GM12878 (cell line): Measurements from ENCODE around the gene GHITM. TPM values are rescaled to one million over a fixed set of nuclear protein-coding genes. Genes with fewer than 3 reads are reported as not detected.

Source experiments
- ATAC-seq: fragments of 200-7000 bp; cut with Tn5 transposase; 3 replicates; pipeline ENCODE4 v1.9.1; 2020; ENCODE audit warnings: mild to moderate bottlenecking, moderate library complexity
- BruUV-seq: library from RNA; stranded (reverse); fragments of 400-500 nt; replicated peaks from 2 replicates; lab custom pipeline; 2021; lab: Mats Ljungman, UMichigan
- CTCF ChIA-PET: fragments of 300-600 bp; sonication (Branson Sonifier 250); formaldehyde crosslinking; extraction: SDS; loops from one replicate; lab custom pipeline; 2021; ENCODE audit warnings: inconsistent platforms; lab: Yijun Ruan, JAX
- POLR2A ChIA-PET: fragments of 350-600 bp; formaldehyde crosslinking; extraction: SDS; loops from one replicate; lab custom pipeline; 2021; ENCODE audit warnings: inconsistent platforms; lab: Charles Lee
- RAD21 ChIA-PET: fragments of 300-600 bp; sonication (Branson Sonifier 250); formaldehyde crosslinking; loops from one replicate; lab custom pipeline; 2023; ENCODE audit warnings: antibody characterized with exemption; ENCODE audit not compliant: unreplicated experiment; lab: Charles Lee
- SMC1A ChIA-PET: fragments of 300-600 bp; sonication (Branson Sonifier 250); formaldehyde crosslinking; loops from one replicate; lab custom pipeline; 2023; ENCODE audit not compliant: unreplicated experiment, uncharacterized antibody; lab: Charles Lee
- DNase-seq: peaks from one replicate; pipeline ENCODE4 v3.0.0-alpha.2; 2011; ENCODE audit warnings: low read depth, low spot score
- FAIRE-seq: peaks from 3 replicates; lab custom pipeline; 2011; peaks lifted over from hg19 to GRCh38; lab: Jason Lieb, UNC
- H2AFZ ChIP-seq: 2 replicates; pipeline ENCODE4 v1.6.0; 2011; ENCODE audit warnings: low read depth, low read length, control low read depth; ENCODE audit not compliant: control insufficient read depth
- H3K27ac ChIP-seq: 2 replicates; pipeline ENCODE4 v1.5.1; 2011; ENCODE audit warnings: control low read depth; ENCODE audit not compliant: control insufficient read depth, insufficient read depth
- H3K27me3 ChIP-seq, 2 experiments: replicated peaks in 1 of 2; 2 replicates each; pipeline versions ENCODE4 v1.6.0 to v1.6.1; 2011; ENCODE audit warnings: low read length in 1 of 2; ENCODE audit not compliant: control insufficient read depth in 2 of 2, insufficient read depth in 2 of 2
- H3K36me3 ChIP-seq, 2 experiments: 2 replicates each; pipeline ENCODE4 v1.5.1; 2011; ENCODE audit warnings: low read length in 1 of 2; ENCODE audit not compliant: control insufficient read depth in 2 of 2, insufficient read depth in 2 of 2
- H3K4me1 ChIP-seq: 2 replicates; pipeline ENCODE4 v1.6.1; 2011; ENCODE audit warnings: mild to moderate bottlenecking, low read length, moderate library complexity, mixed read lengths; ENCODE audit not compliant: control insufficient read depth, insufficient read depth
- H3K4me2 ChIP-seq: 2 replicates; pipeline ENCODE4 v1.6.0; 2011; ENCODE audit warnings: control low read depth; ENCODE audit not compliant: control insufficient read depth, insufficient read depth
- H3K4me3 ChIP-seq: fragments of 200-600 bp; sonication (generic); 2 replicates; pipeline ENCODE4 v1.5.1; 2016
- H3K79me2 ChIP-seq: 2 replicates; pipeline ENCODE4 v1.6.0; 2011; ENCODE audit warnings: low read length; ENCODE audit not compliant: control insufficient read depth, insufficient read depth
- H3K9ac ChIP-seq: 2 replicates; pipeline ENCODE4 v1.8.0; 2011; ENCODE audit warnings: low read length, control low read depth, mixed read lengths; ENCODE audit not compliant: control insufficient read depth, insufficient read depth
- H3K9me3 ChIP-seq: replicated peaks from 3 replicates; pipeline ENCODE4 v1.5.1; 2011; ENCODE audit warnings: mild to moderate bottlenecking, low read length; ENCODE audit not compliant: control insufficient read depth, insufficient read depth
- H4K20me1 ChIP-seq: 2 replicates; pipeline ENCODE4 v1.6.0; 2011; ENCODE audit not compliant: control insufficient read depth, insufficient read depth
- BACH1 ChIP-seq: fragments of 450-650 bp; IDR thresholded peaks from 2 replicates; pipeline ENCODE4 v1.6.1; 2017; ENCODE audit warnings: mild to moderate bottlenecking, borderline replicate concordance
- CREB1 ChIP-seq: IDR thresholded peaks from 2 replicates; pipeline ENCODE4 v1.6.1; 2012; ENCODE audit warnings: low read depth, mild to moderate bottlenecking, inconsistent platforms
- IRF3 ChIP-seq: fragments of 450-650 bp; IDR thresholded peaks from 2 replicates; pipeline ENCODE4 v1.6.1; 2014; ENCODE audit warnings: mild to moderate bottlenecking
- MEF2B ChIP-seq: fragments of 450-650 bp; IDR thresholded peaks from 2 replicates; pipeline ENCODE4 v1.6.1; 2018; ENCODE audit warnings: mild to moderate bottlenecking, moderate library complexity; ENCODE audit not compliant: partially characterized antibody, poor library complexity, severe bottlenecking
- NR2F1 ChIP-seq: fragments of 450-650 bp; conservative IDR thresholded peaks from 2 replicates; pipeline ENCODE4 v1.6.1; 2017; ENCODE audit warnings: mild to moderate bottlenecking
- NRF1 ChIP-seq: conservative IDR thresholded peaks from 2 replicates; pipeline ENCODE4 v1.6.1; 2011; ENCODE audit warnings: mild to moderate bottlenecking, low read depth, low read length, improper control_type of control experiment
- SREBF2 ChIP-seq: IDR thresholded peaks from 2 replicates; pipeline ENCODE4 v1.6.1; 2012; ENCODE audit warnings: mild to moderate bottlenecking, low read length
- TAF1 ChIP-seq: IDR thresholded peaks from 2 replicates; pipeline ENCODE4 v1.6.1; 2011; ENCODE audit warnings: mild to moderate bottlenecking, low read depth, low read length, borderline replicate concordance
- TARDBP ChIP-seq: IDR thresholded peaks from 2 replicates; pipeline ENCODE4 v1.6.1; 2016; ENCODE audit warnings: borderline replicate concordance
- ZNF217 ChIP-seq: fragments of 450-650 bp; IDR thresholded peaks from 2 replicates; pipeline ENCODE4 v1.6.1; 2017; ENCODE audit warnings: antibody characterized with exemption, mild to moderate bottlenecking
- WGBS: methylation state at CpG from one replicate; pipeline ENCODE4 v1.1.6; 2016; ENCODE audit warnings: low lambda C conversion rate; ENCODE audit not compliant: insufficient replicate concordance, insufficient coverage; ENCODE audit errors: missing lambda C conversion rate; 5-methylcytosine and 5-hydroxymethylcytosine counted together
- in situ Hi-C: fragments of 300-500 bp; cut with MboI; formaldehyde crosslinking; loops from 9 replicates; pipeline ENCODE4 v1.14.3; 2018; ENCODE audit warnings: mixed read lengths
- intact Hi-C: fragments of 100-400 bp; cut with micrococcal nuclease; formaldehyde crosslinking; loops from one replicate; pipeline ENCODE4 v1.14.2; 2022; ENCODE audit not compliant: unreplicated experiment
- polyA plus RNA-seq, 11 experiments: library from polyadenylated mRNA; depleted of rRNA in 4 of 11; unstranded in 6 of 11; stranded (reverse) in 5 of 11; fragments of >200 nt; fragmentation: Nextera tagmentation in 4 of 11; fragmentation: Illumina TruSeq in 1 of 11; extraction: Ambion mirVana in 4 of 11; extraction: Trizol in 1 of 11; gene quantifications; 1 replicate in 1 of 11; 2 replicates in 10 of 11; pipeline versions ENCODE4 v1.2.1 to v1.2.3, GENCODE V29; 2011 to 2016; ENCODE audit warnings: inconsistent platforms in 2 of 11, missing spikeins in 2 of 11, low read depth in 1 of 11
- total RNA-seq, 4 experiments: library from RNA; depleted of rRNA in 3 of 4; stranded (reverse); fragments of >200 nt in 3 of 4; fragmentation: Illumina TruSeq in 1 of 4; extraction: Trizol in 1 of 4; gene quantifications; 2 replicates each; pipeline versions ENCODE4 v1.2.1 to v1.2.3, GENCODE V29; 2013 to 2021

The GHITM gene
- total and polyA plus RNA-seq, 10 of the 15 experiments (the other 5 are each of a cell fraction or from before 2014, with no cell fraction given): 120 to 501 (median 209) TPM

- FAIRE-seq (no peak), DNase-seq (no peak), ATAC-seq (no peak)
- CTCF ChIA-PET: interaction anchor here (1.4 to 28.3 kb wide), 4 partner anchors 10 to 48 kb away, joined by 4 to 788 read pairs (median 9); no protein-coding TSS in a partner anchor
- Histone ChIP-seq H3K4me3 (no peak overlapping the region), H3K27ac (no peak overlapping the region), H3K9ac (no peak overlapping the region), H3K36me3 (no peaks in the 10 kb centered on the region), H3K4me2 (no peak overlapping the region), H3K79me2 (no peaks in the 10 kb centered on the region), H3K9me3 (no peaks in the 10 kb centered on the region), H3K4me1 (peaks cover 3% of the 10 kb centered on the region), H2AFZ (no peak overlapping the region), H4K20me1 (peaks cover 2% of the 10 kb centered on the region), H3K27me3 (peaks cover 18 to 29% of the 10 kb centered on the region in 2 experiments)
- TF ChIP-seq SREBF2: no peak
- no peak for TF ChIP-seq MEF2B
- no peak for TF ChIP-seq NRF1
- TF ChIP-seq BACH1: no peak
- TF ChIP-seq CREB1: no peak
- no peak for TF ChIP-seq ZNF217
- TF ChIP-seq IRF3: no peak
- TF ChIP-seq NR2F1: no peak
- no peak for TF ChIP-seq TAF1
- no peak for TF ChIP-seq TARDBP
- WGBS: 54% methylated on average over 2 of the region's 2 CpGs
- intact Hi-C loops: no loop called here
- in situ Hi-C loops: no loop called here
- no TSS peak for BruUV-seq
- POLR2A ChIA-PET: interaction anchor here (1.8 kb wide), 1 partner anchor 25 kb away, joined by 4 read pairs; no protein-coding TSS in a partner anchor
- SMC1A ChIA-PET: interaction anchor here (1.1 to 1.8 kb wide), 3 partner anchors 10 to 45 kb away, joined by 3 to 8 read pairs (median 4); no protein-coding TSS in a partner anchor
- RAD21 ChIA-PET: interaction anchor here (1.3 kb wide), 1 partner anchor 9 kb away, joined by 4 read pairs; no protein-coding TSS in a partner anchor
These were observed 54.0 kb downstream of the GHITM start for GRCh38 chr10:84193327-84193726.
